KOPT-K1 (cell line): ENCODE data around the gene FOXD2.

Experiments used
- H3K27ac ChIP-seq: fragments of 200-600 bp; sonication (generic); 2 replicates; pipeline ENCODE4 v1.5.1; 2016; ENCODE audit warnings: antibody characterized with exemption, mild to moderate bottlenecking, low read depth, low read length; ENCODE audit not compliant: poor library complexity, severe bottlenecking
- H3K36me3 ChIP-seq: fragments of 200-600 bp; sonication (generic); 2 replicates; pipeline ENCODE4 v1.5.1; 2017; ENCODE audit warnings: antibody characterized with exemption, mild to moderate bottlenecking, low read length, moderate library complexity; ENCODE audit not compliant: insufficient read depth
- H3K9me3 ChIP-seq: fragments of 200-600 bp; sonication (generic); 2 replicates; pipeline ENCODE4 v1.5.1; 2017; ENCODE audit warnings: antibody characterized with exemption, low read length, mild to moderate bottlenecking; ENCODE audit not compliant: insufficient read depth, poor library complexity, severe bottlenecking

Gene FOXD2

GRCh38 chr1:47409311-47410067 is 28.4 kb upstream of the FOXD2 start:
- H3K36me3 ChIP-seq, result no peaks in the 10 kb centered on the region
- no peak overlapping the region for H3K27ac ChIP-seq
- no peaks in the 10 kb centered on the region for H3K9me3 ChIP-seq

- H3K27ac ChIP-seq, result no peak overlapping the region
- H3K36me3 ChIP-seq, result no peaks in the 10 kb centered on the region
- no peaks in the 10 kb centered on the region for H3K9me3 ChIP-seq
Measured at GRCh38 chr1:47410068-47410455, 27.8 kb upstream of the FOXD2 start.

GRCh38 chr1:47411436-47411835 is 26.4 kb upstream of the FOXD2 start:
- H3K36me3 ChIP-seq, result no peaks in the 10 kb centered on the region
- no peak overlapping the region for H3K27ac ChIP-seq
- H3K9me3 ChIP-seq, result no peaks in the 10 kb centered on the region

GRCh38 chr1:47412437-47412836 is 25.4 kb upstream of the FOXD2 start:
- Histone ChIP-seq H3K9me3 (no peaks in the 10 kb centered on the region), H3K36me3 (no peaks in the 10 kb centered on the region), H3K27ac (no peak overlapping the region)

- Histone ChIP-seq H3K36me3 (no peaks in the 10 kb centered on the region), H3K9me3 (no peaks in the 10 kb centered on the region), H3K27ac (no peak within 1 kb of the TSS)
Measured at GRCh38 chr1:47415728-47416318, 22.0 kb upstream of the FOXD2 start, which contains the start of gene FOXE3. Gene FOXE3 (plus strand): TSS chr1:47416285. CDS start chr1:47416316, 31 bp downstream.

DNA sequence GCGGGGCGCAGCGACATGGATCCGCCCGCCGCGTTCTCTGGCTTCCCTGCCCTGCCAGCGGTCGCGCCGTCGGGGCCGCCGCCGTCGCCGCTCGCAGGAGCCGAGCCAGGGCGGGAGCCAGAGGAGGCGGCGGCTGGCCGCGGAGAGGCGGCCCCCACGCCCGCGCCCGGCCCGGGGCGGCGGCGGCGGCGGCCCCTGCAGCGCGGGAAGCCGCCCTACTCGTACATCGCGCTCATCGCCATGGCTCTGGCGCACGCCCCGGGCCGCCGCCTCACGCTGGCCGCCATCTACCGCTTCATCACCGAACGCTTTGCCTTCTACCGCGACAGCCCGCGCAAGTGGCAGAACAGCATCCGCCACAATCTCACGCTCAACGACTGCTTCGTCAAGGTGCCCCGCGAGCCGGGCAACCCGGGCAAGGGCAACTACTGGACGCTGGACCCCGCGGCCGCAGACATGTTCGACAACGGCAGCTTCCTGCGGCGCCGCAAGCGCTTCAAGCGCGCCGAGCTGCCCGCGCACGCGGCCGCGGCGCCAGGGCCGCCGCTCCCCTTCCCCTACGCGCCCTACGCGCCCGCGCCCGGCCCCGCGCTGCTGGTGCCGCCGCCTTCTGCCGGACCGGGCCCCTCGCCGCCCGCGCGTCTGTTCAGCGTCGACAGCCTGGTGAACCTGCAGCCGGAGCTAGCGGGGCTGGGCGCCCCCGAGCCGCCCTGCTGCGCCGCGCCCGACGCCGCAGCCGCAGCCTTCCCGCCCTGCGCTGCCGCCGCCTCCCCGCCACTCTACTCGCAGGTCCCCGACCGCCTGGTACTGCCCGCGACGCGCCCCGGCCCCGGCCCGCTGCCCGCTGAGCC is 21.3 kb upstream of the FOXD2 start:
- Histone ChIP-seq H3K27ac (no peak overlapping the region), H3K36me3 (no peaks in the 10 kb centered on the region), H3K9me3 (no peaks in the 10 kb centered on the region)

- H3K9me3 ChIP-seq, result no peaks in the 10 kb centered on the region
- no peak overlapping the region for H3K27ac ChIP-seq
- no peaks in the 10 kb centered on the region for H3K36me3 ChIP-seq
Measured at GRCh38 chr1:47417170-47418044, 20.4 kb upstream of the FOXD2 start.

GRCh38 chr1:47418122-47418521 is 19.7 kb upstream of the FOXD2 start:
- no peak overlapping the region for H3K27ac ChIP-seq

DNA sequence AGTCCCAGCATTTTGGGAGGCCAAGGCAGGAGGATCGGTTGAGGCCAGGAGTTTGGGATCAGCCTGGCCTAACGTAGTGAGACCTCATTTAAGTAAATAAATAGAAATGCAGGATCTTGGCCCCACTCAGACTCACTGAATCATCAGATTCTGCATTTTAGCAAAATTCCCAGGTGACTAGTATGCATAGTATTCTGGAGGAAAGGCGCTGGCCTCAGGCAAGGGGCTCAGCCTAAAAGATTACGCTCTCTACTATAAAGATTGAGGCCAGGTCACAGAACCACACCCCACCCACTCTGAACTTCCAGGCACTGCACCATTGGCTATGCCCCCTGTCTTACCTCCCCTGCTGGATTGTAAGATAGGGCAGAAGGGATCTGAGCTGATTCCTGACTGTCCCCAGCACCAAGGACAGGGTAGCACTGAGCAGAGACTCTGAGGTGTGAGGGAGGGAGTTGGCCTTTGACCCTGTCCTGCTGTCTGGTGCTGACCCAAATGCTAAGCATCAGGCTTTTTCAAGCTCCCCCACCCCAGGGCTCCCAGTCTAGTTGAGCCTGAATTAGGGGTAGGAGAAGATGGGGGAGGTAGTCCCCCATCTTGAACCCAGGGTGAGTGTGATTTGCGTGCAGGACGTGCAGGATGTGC is 19.0 kb upstream of the FOXD2 start:
- no peaks in the 10 kb centered on the region for H3K36me3 ChIP-seq
- H3K9me3 ChIP-seq, result no peaks in the 10 kb centered on the region
- no peak overlapping the region for H3K27ac ChIP-seq

More at GRCh38 chr1:47418122-47418521, 19.7 kb upstream of the FOXD2 start:
- no peaks in the 10 kb centered on the region for H3K36me3 ChIP-seq
- H3K9me3 ChIP-seq, result no peaks in the 10 kb centered on the region

- H3K9me3 ChIP-seq, result no peaks in the 10 kb centered on the region
- no peak overlapping the region for H3K27ac ChIP-seq
- H3K36me3 ChIP-seq, result no peaks in the 10 kb centered on the region
Measured at GRCh38 chr1:47420547-47420946, 17.3 kb upstream of the FOXD2 start.

- no peak overlapping the region for H3K27ac ChIP-seq
- H3K9me3 ChIP-seq, result no peaks in the 10 kb centered on the region
- H3K36me3 ChIP-seq, result peaks cover 13% of the 10 kb centered on the region; the same call in 1 of the 2 replicates
Measured at GRCh38 chr1:47423872-47424271, 14.0 kb upstream of the FOXD2 start.

DNA sequence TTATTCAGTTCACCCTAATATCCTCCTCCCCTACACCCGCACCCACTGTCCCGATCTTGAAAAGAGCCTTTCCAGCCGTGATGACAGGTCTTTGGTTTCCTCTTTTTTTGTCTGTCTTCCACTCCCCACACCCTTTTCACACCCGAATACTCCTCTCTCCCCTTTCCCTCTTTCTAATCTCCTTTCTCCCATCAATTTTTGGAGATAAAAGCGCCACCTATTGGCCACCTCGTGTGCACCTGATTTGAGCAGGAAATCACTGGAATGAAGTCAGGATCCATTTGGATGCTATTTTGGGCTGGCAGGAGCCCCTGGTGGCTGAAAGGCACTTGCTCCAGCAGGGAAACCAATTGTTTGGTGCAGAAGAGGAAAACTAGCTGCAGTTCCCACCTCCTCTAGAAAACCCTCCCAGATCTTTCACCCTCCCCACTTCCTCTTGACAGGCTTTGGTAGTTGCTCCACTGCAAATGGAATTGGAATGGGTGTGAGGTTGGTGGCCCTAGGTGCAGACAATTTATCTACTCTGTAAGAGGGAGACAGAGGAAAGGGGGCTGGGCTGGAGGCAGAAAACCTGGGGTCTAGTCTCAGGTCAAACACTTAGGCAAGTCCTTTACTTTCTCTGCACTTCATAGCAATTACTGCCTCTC is 13.4 kb upstream of the FOXD2 start:
- H3K9me3 ChIP-seq, result no peaks in the 10 kb centered on the region
- H3K36me3 ChIP-seq, result peaks cover 13% of the 10 kb centered on the region; the same call in 1 of the 2 replicates
- no peak overlapping the region for H3K27ac ChIP-seq

DNA sequence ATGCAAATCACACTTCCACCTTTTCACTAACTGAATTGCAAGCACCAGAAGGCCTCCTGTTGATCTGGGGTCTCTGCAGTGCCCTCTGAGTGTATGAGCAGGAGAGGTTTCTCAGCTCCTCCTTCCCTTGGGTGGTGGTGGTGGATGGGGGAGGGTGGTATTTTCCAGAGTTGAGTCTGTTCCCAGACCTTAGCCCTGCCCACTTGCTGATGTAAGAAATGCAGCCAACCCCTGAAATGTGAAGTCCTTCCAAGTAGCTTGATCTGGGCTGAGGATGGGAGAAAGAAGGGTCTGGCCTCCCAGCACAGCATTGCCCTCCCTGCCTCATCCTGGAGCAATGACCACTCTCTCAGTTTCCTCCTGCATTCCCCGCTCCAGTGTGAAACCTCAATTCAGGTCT is 6.3 kb upstream of the FOXD2 start:
- no peak overlapping the region for H3K27ac ChIP-seq
- H3K9me3 ChIP-seq, result no peaks in the 10 kb centered on the region
- peaks cover 54% of the 10 kb centered on the region for H3K36me3 ChIP-seq
